GM19455 (cell line): ENCODE results near the gene KPNA2.
A peak's percentile ranks its signal among the peaks of the same experiment; 100 is the strongest.
"Not testable (repeated sequence)": the region's sequence is repeated elsewhere in the genome, so short reads cannot be mapped to it uniquely, and the experiment has no call there.

Source experiments
- ATAC-seq: cut with Tn5 transposase; IDR thresholded peaks from one replicate; pipeline ENCODE4 v1.9.1; 2021; ENCODE audit not compliant: unreplicated experiment

KPNA2 gene

GRCh38 chr17:68054296-68054900, 18.9 kb downstream of the KPNA2 start:
- no peak for ATAC-seq

GRCh38 chr17:68057531-68057952, 22.0 kb downstream of the KPNA2 start:
- ATAC-seq = no peak

DNA sequence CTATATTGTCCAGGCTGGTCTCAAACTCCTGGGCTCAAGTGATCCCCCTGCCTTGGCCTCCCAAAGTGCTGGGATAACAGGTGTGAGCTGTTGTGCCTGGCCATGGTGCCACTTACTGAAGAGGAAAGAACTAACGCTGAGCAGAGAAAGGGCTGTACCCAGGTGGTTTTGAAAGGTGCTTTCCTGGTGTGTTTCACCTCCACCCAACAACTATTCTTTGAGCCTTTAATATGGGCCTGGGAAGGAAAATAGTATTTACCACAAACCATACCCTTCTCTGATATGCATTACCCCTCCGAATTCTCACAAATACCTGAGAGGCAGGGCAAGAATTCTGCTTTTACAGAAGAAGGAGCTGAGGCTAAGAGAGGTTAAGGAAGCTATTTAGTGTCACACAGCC, 24.8 kb downstream of the KPNA2 start:
- no peak for ATAC-seq

- ATAC-seq = no peak
Measured at GRCh38 chr17:68061512-68062313, 26.2 kb downstream of the KPNA2 start.

- not testable (repeated sequence) for ATAC-seq
Measured at GRCh38 chr17:68065366-68065765, 29.8 kb downstream of the KPNA2 start.

- ATAC-seq = not testable (repeated sequence)
Measured at GRCh38 chr17:68068512-68068911, 33.0 kb downstream of the KPNA2 start.

DNA sequence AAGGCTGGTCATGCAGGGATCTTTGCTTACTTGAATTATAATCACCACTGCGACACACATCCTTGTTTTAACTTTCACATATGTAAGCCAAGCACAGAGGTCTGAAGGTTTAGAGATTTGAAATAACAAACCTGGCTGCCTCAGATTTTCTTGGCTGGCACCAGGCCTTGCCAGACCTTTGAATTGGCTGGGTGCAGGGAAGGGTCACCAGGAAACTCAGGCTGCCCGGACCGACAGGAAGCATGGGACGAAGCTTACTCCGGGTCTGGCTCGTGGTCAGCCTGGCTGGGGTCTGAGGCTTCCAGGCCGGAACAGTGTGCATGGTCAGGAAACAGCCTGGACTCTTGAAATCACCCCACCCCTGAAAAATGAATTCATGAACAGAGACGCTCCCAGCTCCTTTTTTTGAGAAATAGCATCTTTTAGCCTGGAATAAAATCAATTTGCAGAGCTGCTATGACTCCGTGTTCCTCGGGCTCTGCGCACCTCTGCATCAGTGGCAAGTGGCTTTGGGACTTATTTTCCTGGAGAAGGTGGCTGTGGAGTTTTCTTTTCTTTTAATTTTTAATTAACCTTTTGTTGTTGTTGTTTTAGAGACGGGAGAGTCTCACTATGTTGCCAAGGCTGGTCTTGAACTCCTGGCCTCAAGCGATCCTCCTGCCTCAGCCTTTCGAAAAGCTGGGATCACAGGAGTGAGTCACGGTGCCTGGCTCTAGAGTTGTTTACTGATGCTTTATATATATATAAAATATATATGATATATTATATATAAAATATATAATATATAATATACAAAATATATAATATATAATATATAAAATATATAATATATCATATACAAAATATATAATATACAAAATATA, 35.3 kb downstream of the KPNA2 start:
- not testable (repeated sequence) for ATAC-seq

- ATAC-seq = no peak
Measured at GRCh38 chr17:68074279-68074678, 38.7 kb downstream of the KPNA2 start.

DNA sequence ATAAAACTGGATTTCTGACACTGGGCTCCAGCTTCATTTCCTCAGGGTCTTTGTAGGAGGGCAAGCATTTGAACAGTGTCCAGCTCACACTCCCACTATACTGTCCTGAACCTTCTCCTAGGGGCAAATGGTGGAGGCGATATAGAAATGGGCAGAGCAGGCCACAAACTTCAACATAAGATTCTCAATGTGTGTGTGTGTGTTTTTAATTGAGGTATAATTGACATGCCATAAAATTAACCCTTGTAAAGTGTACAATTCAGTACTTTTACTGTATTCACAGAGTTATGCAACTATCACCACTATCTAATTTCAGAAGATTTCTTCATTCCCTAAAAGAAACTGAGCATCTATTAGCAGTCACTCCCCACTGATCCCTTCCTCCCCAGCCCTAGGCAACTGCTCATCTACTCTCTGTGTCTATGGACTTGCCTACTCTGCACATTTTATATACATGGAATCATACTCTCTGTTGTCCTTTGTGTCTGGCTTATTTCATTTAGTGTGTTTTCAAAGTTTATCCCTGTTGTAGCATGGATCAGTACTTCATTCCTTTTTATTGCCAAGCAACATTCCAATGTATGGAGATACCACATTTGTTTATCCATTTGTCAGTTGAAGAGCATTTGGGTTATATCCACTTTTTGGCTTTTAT, 40.5 kb downstream of the KPNA2 start:
- ATAC-seq = not testable (repeated sequence)

DNA sequence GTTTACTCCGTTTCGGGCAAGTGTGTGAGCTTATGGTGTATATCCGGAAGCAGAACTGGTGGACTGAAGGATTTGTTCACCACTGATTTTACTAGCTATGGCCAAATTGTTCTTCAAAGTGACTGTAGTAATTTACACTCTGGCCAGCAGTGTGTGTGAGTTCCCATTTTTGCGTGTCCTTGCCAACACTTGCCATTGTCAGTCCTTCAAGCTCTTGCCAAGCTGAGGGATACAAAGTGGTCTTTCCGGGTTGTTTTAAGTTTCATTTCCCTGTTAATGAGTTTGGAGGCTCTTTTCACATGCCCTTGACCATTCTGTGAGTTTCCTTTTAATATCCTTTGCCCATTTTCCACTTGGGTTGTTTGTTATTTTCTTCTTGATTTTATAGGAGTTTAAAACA, 42.0 kb downstream of the KPNA2 start:
- ATAC-seq = not testable (repeated sequence)

GRCh38 chr17:68080411-68081150, 45.0 kb downstream of the KPNA2 start:
- ATAC-seq = no peak

DNA sequence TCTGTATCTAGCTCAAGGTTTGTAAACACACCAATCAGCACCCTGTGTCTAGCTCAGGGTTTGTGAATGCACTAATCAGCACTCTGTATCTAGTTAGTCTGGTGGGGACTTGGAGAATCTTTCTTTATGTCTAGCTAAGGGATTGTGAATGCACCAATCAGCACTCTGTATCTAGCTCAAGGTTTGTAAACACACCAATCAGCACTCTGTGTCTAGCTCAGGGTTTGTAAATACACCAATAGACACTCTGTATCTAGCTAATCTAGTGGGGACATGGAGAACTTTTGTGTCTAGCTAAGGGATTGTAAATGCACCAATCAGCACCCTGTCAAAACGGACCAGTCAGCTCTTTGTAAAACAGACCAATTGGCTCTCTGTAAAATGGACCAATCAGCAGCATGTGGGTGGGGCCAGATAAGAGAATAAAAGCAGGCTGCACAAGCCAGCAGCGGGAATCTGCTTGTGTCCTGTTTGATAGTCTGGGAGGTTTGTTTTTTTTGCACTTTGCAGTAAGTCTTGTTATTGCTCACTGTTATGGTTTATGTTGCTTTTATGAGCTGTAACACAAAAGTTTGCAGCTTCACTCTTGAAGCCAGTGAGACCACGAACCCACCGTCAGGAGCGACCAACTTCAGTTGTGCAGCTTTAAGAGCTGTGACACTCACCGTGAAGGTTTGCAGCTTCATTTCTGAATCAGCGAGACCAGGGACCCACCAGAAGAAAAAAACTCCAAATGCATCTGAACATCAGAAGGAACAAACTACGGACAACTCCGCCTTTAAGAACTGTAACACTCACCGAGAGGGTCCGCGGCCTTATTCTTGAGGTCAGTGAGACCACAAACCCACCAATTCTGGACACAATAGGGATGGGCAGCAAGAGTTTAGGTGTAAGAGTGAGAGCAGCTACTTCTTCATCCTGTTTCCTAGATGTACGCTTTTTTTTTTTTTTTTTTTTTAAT, 46.0 kb downstream of the KPNA2 start:
- ATAC-seq = not testable (repeated sequence)

DNA sequence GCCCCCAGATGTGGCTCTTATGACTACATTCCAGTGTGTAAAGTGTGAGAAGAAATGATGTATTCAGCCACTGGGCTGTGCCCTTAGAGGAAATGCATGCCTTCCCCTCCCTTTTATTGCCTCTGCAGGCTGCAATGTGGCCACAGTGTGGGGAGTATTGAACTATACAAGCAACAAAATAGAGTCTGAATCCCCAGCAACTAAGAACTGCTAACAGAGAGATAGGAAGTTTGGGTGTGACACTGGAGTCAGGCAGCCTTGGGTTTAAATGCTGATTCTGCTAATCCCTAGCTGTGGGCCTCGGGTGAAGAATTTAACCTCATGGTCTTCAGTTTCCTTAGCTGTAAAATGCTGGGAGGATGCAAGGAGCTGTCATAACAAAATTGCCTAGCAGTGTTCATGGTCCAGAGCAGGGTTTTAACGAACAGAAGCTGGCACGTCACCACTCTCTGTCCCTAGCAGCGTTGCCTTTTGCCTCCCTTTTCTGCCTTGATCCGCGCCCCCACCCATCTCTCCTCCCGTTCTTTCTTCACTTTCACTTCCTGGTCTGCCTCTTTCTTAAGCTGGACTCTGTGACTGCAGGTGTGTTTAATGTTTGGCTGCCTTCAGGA, 50.3 kb downstream of the KPNA2 start:
- no peak for ATAC-seq

DNA sequence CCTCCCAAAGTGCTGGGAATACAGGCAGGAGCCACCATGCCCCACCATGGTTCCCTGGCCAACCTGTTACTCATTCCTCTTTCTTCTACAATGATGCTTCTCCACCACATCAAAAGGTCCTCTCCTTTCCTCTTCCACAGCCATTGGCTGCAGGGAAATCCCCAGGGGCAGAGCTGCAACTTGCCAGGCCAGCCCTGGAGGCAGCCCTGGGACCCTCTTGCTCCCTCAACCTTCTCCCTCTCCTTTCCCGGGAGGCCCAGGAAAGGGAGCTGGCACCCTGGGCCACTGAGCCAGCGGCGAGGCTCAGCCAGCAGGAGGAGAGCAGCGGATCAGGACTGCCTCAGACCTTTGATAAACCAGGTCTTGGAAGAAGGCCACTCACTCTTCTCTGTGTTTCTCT, 51.1 kb downstream of the KPNA2 start:
- ATAC-seq = not testable (repeated sequence)

- ATAC-seq = peak; percentile 56
Measured at GRCh38 chr17:68087131-68087623, 51.6 kb downstream of the KPNA2 start.

- no peak for ATAC-seq
Measured at GRCh38 chr17:68087851-68088250, 52.3 kb downstream of the KPNA2 start.

GRCh38 chr17:68089881-68090280, 54.3 kb downstream of the KPNA2 start:
- no peak for ATAC-seq

- no peak for ATAC-seq
Measured at GRCh38 chr17:68094481-68095078, 59.0 kb downstream of the KPNA2 start.
